ENCODE results near the gene FTO.

The FTO gene

GRCh38 chr16:54099627-54100026, 395.7 kb downstream of the FTO start:
- no peak for DNase-seq

DNA sequence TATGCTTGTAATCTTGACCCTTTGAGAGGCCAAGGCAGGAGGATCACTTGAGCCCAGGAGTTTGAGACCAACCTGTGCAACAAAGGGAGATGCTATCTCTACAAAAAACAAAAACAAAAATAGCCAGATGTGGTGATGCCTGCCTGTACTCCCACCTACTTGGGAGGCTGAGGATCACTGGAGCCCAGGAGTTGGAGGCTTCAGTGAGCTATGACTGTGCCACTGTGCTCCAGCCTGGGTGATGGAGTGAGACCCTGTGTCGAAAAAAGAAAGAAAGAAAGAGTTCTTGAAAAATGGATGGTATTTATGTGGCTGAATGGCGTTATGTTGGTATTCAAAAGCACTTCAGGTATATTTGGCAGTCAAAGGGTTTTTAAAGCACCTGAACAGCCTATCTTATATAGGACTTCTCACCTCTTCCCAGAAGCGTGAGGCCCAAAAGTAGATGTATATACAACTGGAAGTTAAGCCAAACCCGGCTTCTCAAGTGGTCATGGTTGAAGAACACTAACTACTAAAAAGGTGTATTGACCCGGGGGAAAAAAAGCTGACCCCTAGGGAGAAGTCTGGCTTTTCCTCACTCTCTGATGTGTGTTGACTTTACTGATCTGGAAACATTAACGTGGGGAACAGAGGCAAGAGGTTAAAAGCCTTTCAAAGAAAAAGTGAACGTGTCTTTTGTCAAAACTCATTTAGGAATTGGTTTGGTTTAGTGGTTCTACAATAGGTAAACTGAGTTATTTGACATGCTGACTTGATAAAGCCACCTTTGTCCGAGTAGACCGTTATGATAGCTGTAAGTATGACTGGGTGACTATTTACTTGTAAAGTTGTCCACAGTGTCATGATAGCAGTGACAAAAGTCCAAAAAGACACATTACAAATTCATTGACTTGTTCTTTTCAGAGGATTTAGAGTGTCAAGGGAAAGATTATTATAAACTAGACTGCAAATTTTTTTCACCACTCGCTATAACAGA, 399.2 kb downstream of the FTO start:
- no peak for DNase-seq

DNA sequence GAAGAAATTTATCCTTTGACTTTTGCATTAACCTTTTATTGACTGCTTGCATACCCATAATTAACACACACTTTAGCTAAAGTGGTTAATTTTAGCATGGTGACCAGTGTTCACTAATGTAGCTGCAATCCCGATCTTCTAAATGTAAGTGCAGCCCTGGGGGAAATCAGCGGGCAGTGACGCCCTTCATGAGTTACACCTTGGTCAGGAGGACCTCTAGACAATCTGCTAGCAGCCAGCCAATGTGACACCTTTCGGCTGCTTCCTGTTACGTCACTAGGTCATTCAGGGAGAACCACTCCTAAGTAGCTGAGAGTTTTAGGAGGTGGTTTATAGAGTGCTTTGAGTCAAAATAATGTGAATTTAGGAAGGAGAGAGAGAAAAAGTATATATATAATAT, 402.1 kb downstream of the FTO start:
- DNase-seq: no peak

DNA sequence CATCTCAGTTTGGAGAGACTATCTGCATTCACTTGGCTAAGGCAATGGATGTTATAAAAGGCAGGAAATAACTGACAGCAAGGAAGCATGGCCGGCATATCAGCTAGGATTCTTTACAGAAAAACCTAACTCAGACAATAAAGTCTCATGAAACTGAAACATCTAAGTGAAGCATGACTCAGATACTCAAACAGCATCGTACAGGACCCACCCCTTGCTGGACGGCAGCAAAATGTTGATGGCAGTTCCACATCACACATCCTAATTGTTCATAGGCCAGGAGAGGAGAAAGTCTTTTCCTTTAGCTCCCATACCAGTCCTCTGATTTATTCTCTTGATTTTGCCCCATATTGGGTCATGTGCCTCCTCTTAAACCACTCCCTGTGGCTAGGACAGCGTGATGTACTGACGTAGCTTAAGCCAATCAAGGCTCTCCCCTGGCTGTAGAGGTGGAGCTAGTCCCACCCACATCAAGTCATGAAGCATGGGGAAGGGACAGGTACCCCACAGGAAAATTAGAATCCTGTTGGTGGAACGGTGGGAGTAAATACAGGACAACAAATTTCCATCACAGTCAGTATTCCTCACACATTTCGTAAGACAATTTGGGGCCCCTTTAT, 403.7 kb downstream of the FTO start:
- no peak for DNase-seq

DNA sequence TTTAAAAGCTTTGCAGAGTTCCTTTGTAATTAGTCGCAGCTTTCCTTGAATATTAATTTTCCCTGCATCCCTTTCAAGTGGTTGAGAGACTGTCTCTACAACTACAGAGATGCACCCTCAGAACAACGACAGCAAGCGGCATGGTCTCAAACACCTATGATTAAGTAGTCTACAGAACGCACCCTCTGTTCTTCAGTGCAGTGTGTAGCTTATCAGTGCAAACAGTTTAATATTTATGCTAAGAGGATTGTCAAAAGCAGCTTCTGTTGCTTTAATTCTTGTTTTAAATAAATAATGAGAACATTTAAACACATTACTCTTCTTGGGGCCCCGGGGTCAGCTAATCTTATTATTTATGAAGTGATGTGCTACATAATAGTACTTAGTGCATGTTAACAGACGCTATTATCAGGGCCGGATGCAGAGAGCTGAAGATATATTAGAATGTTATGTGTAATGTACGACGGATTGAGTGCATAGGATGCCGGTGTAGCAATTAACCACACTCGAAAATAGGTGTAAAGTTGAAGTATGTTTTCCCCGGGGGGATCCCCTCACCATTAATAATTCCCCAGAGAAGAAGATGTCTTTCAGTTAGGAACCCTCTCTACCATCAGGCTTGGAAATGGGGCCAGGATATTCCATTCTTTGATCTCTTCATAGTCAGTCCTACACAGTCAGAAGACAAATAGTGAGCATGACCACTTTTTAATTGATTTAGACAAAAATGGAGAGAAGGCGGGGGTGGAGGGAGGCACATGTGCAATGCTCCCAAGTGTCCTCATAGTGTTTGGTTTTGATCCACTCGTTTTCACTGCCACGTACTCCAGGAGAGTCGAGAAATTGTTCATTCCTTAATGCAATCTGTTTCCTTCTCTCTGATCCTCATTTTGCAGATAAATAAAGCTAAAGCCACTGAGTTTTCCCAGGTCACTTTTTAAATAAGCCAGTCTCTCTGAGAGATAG, 406.3 kb downstream of the FTO start:
- DNase-seq: peak; percentile 64 to 87

GRCh38 chr16:54112451-54113206, 408.7 kb downstream of the FTO start:
- DNase-seq: no peak

DNA sequence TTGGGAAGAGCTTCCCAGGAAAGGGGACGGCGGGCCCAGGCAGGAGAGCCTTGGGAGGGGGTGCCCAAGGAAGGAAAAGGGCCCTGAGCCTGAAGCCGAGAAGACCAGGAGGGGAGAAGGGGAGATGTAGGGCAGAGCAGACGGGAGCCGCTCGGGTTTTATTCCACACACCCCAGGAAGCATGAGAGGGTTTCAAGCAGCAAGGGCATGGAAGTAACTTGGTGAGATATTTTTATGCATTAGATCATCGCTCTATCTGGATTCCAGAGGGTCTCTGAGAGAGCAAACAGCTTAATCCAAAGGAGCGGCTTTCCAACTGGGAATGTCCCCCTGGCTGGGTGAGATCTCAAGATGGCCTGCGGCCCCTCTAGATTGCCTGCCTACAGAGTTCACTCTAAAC, 411.6 kb downstream of the FTO start:
- no peak for DNase-seq

- DNase-seq: no peak
Measured at GRCh38 chr16:54116124-54116655, 412.2 kb downstream of the FTO start.

GRCh38 chr16:54118846-54119245, 414.9 kb downstream of the FTO start:
- no peak for DNase-seq

DNA sequence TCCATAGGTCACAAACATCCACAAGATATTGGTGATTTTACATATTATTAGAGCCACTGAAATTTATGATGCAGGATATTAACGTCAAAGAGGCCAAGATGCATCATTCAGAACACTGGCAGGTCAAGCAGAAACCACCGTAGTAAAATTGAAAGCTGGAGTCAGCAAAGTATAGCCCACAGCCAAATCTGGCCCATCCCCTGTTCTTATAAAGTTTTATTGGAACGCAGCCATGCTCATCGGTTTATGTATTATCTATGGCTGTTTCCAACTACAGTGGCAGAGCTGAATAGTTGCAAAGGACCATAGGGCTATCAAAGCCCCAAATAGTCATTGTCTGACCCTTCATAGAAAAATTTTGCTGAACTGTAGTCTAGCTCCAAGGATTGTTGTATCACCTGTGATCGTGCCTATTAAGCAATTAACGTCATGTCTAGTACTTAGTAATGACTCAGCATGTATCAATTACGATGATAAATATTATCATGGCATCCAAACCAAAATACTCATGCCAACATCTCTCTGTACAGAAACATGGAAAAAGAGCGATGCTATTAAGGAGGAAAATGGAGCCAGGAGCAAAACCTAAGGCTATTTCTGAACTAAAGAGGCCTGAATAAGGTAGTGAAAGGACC, 417.0 kb downstream of the FTO start:
- no peak for DNase-seq

DNA sequence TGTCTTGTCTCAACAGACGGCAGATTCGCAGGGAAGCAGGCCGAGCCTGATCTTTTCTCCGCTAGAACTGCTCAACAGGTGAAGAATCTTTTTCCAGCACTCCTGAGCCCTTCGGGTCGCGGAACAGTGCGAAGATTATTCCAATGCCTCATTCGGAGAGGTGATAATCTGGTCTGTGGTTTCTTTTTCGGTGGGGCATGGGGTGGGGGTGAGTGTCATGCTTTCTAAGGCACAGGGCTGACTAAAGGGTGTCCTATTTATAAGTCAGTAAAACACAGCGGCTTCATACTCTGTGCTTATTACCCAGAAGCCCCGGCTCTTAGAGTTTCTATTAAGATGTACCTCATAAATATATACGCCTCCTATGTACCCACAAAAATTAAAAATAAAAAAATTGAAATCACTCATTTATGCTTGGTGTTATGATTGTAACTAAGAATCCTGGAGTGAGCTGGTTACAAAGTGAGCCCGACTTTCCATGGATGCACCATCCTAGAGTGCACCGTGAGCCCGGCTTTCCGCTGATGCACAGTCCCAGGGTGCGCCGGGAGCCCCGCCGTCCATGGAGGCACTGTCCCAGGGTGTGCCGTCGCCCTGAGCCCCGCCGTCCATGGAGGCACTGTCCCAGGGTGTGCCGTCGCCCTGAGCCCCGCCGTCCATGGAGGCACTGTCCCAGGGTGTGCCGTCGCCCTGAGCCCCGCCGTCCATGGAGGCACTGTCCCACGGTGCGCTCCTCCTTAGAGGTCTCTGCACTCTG, 417.8 kb downstream of the FTO start:
- DNase-seq: no peak

- DNase-seq: peak in 1 of 2 experiments; percentile 43
Measured at GRCh38 chr16:54123766-54124165, 419.8 kb downstream of the FTO start.

- no peak for DNase-seq
Measured at GRCh38 chr16:54125751-54126655, 422.0 kb downstream of the FTO start.

GRCh38 chr16:54126907-54127306, 423.0 kb downstream of the FTO start:
- DNase-seq: no peak

DNA sequence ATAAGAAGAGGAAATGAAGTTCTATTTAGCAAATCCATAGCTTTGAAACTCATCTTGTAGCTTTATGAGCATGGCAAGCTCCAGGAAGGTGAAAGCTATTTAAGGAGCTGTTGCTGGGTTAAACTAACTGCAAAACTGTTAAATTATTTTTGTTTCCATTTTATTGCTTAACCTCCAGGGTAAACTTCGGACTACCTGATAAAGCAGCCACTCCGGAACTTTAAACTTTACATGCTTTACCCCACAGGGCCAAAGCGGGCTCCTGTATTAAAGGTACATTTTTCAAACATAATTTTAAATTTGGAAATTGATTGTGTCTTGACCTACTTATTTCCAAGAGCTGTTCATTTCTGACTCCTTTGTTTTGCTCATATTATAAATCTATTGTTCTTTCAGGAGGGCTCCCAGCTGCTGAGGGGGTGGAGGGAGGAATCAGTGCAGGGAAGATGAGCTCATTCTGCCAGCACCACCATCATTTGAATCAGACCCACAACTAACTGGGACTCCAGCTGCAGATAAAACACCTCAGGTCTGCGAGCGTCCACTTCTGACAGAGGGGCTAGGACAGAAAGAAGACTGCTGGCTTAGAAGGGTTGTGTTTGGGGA, 424.8 kb downstream of the FTO start:
- DNase-seq: no peak

GRCh38 chr16:54129810-54130209, 425.9 kb downstream of the FTO start:
- no peak for DNase-seq

GRCh38 chr16:54135361-54136275, 431.7 kb downstream of the FTO start:
- DNase-seq: no peak

- DNase-seq: no peak
Measured at GRCh38 chr16:54136276-54136625, 432.3 kb downstream of the FTO start.
